Measurements from ENCODE around the gene DSCAML1.

Gene DSCAML1

DNA sequence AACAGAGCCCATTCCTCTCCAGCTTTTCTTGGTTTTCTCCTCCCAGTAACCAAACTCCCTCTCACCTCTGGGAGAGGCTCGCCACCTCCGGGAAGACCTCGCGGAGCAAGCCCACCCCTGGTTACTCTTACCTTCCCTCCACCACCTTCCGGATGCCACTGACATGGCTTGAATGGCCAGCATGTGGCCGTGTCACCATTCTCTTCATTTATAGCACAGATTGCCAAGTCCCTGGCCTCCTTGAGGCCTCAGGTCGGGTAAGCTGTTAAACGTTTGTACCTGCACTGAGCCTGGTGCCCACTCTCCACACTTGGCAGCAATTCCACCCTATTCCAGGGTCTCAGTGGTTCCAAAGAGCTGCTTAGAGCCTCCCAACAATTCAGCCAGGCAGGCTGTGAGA, 35.5 kb upstream of the DSCAML1 start:
- no peak for DNase-seq
- H3K4me1 ChIP-seq = peaks cover 10% of the 10 kb centered on the region; the same call in 1 of the 2 replicates
- H3K9me3 ChIP-seq = no peaks in the 10 kb centered on the region
- TF ChIP-seq, protein P1, sequence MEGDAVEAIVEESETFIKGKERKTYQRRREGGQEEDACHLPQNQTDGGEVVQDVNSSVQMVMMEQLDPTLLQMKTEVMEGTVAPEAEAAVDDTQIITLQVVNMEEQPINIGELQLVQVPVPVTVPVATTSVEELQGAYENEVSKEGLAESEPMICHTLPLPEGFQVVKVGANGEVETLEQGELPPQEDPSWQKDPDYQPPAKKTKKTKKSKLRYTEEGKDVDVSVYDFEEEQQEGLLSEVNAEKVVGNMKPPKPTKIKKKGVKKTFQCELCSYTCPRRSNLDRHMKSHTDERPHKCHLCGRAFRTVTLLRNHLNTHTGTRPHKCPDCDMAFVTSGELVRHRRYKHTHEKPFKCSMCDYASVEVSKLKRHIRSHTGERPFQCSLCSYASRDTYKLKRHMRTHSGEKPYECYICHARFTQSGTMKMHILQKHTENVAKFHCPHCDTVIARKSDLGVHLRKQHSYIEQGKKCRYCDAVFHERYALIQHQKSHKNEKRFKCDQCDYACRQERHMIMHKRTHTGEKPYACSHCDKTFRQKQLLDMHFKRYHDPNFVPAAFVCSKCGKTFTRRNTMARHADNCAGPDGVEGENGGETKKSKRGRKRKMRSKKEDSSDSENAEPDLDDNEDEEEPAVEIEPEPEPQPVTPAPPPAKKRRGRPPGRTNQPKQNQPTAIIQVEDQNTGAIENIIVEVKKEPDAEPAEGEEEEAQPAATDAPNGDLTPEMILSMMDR (IDR thresholded peaks at IDR 0.05; ENCODE audit: low read depth, low read length) = no peak
- H3K27me3 ChIP-seq = no peaks in the 10 kb centered on the region
- H3K4me3 ChIP-seq (ENCODE audit: low read depth, low read length) = no peak overlapping the region
- H3K36me3 ChIP-seq = peaks cover 4% of the 10 kb centered on the region; the same call in 1 of the 2 replicates

DNA sequence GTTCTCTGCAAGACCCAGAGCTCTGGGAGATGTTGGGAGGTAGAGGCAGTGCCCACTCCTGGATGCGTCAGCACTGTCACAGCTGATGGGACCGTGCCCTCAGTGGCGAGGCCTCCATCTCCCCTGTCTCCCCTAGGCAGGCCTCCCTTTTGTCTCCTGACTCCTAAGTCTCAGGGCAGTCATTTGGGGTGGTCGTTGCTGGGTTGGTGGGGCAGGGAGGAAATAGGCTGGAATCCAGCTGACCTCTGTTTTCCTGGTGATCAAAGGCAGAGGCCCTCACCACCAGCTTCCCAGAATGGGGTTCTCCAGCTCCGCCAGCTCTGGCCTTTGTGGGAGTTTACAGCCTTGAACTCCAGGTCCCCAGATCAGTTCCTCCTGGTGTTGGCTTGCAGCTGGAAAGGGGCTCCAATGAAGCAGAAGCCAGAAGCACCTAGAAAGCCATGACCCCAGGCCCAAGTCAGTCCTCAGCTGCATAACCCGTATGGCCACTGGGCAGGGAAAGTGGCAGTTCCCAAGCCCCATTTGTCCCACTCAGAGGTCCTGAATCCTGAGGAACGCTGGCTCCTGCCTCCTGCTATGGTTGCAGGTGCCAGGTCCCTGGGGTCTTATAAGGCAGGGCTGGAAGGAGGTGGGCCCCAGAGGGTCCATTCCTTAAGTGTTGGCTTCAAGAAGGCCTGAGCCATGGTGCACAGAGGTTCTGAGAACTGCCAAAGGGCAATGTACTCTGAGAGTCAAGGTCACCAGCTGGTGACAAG, 34.8 kb upstream of the DSCAML1 start:
- Histone ChIP-seq H3K9me3 (no peaks in the 10 kb centered on the region), H3K36me3 (no peaks in the 10 kb centered on the region), H3K27me3 (no peaks in the 10 kb centered on the region), H3K4me1 (peaks cover 10% of the 10 kb centered on the region; the same call in 1 of the 2 replicates), H3K4me3 (ENCODE audit: low read depth, low read length) (no peak overlapping the region)
- TF ChIP-seq, protein P1 (IDR thresholded peaks at IDR 0.05; ENCODE audit: low read depth, low read length) = no peak
- no peak for DNase-seq

DNA sequence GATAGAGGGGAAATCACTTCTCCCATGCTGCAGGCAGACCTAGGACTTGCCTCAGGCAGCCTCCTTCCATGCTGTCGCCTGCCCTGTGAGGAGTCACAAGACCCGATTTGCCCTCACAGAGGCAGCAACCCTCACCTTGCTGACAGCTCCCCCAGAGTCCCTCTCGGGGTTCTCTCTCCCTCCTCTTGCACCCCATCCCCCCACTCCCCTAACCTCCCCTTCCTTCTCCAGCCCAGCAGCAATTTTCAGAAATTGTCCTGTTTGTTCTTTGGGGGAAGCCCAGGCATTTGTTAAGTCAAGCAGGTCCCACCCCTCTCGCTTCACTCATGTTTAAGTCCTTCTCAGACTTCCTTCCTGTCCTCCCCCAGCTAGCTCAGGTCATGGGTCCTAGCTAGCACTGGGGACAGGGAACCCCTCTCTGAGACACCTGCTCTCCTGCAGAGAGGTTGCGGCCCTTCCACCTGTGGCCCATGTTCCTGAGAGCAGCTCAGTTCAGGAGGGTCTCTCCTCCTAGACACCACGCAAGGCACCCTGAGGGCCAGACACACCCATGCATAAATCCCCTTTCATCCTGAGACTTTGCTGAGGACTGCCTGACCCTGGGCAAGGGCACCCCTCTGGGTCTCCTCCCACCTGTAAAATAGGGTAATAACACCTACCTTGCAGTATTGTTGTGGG, 33.8 kb upstream of the DSCAML1 start:
- no peaks in the 10 kb centered on the region for H3K27me3 ChIP-seq
- no peaks in the 10 kb centered on the region for H3K36me3 ChIP-seq
- DNase-seq = no peak
- H3K4me1 ChIP-seq = peaks cover 10% of the 10 kb centered on the region; the same call in 1 of the 2 replicates
- H3K4me3 ChIP-seq (ENCODE audit: low read depth, low read length) = no peak overlapping the region
- TF ChIP-seq, protein P1 (IDR thresholded peaks at IDR 0.05; ENCODE audit: low read depth, low read length) = no peak
- H3K9me3 ChIP-seq = no peaks in the 10 kb centered on the region

DNA sequence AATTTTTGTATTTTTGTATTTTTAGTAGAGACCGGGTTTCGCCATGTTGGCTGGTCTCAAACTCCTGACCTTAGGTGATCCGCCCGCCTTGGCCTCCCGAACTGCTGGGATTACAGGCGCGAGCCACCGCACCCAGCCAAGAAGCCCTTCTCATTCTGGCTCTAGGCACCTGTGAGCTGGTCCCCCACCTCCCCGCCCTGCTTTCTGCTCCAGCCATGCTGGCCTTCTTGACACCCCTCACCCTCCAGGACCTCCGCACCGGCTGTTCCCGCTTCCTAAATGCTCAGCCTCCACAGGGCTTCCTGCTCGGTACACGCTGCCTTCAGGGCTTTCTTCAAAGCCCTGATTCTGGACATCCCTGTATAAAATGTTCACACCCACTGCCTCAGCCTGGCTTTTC, 33.1 kb upstream of the DSCAML1 start:
- H3K36me3 ChIP-seq = no peaks in the 10 kb centered on the region
- TF ChIP-seq, protein P1 (IDR thresholded peaks at IDR 0.05; ENCODE audit: low read depth, low read length) = no peak
- H3K27me3 ChIP-seq = no peaks in the 10 kb centered on the region
- peaks cover 10% of the 10 kb centered on the region; the same call in 1 of the 2 replicates for H3K4me1 ChIP-seq
- H3K4me3 ChIP-seq (ENCODE audit: low read depth, low read length) = no peak overlapping the region
- no peaks in the 10 kb centered on the region for H3K9me3 ChIP-seq
- no peak for DNase-seq

DNA sequence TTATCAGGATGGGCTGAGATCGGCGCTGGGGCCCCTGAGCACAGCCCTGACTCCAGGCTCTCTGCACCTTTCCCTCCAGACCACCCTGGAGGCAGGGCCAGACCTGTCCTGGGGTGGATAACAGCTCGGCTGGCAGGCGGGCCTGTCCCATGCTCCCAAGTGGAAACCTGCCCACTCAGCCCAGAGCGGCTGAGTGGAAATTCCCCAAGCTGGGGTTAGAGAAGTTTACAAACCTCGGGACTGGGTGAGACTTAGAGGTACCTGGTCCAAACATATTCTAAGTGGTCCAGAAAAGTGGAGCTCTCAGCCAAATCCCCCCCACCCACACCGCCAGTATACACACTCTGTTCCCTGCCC, 32.3 kb upstream of the DSCAML1 start:
- Histone ChIP-seq H3K4me3 (ENCODE audit: low read depth, low read length) (no peak overlapping the region), H3K36me3 (no peaks in the 10 kb centered on the region), H3K27me3 (no peaks in the 10 kb centered on the region), H3K4me1 (peaks cover 10% of the 10 kb centered on the region; the same call in 1 of the 2 replicates), H3K9me3 (no peaks in the 10 kb centered on the region)
- DNase-seq = no peak
- TF ChIP-seq, protein P1 (IDR thresholded peaks at IDR 0.05; ENCODE audit: low read depth, low read length) = no peak
